ENCODE data around the gene RASL11B. TPM values are rescaled to one million over a fixed set of nuclear protein-coding genes. Genes with fewer than 3 reads are reported as not detected.

The RASL11B gene
- total RNA-seq, 2 donors from 2014 or later = 1.3 to 1.8 TPM

GRCh38 chr4:52869656-52870055 is 7.5 kb downstream of the RASL11B start:
- H3K36me3 ChIP-seq (replicated peaks in 1 of 2; ENCODE audit: insufficient read depth in 1 of 2, low read depth in 2 of 2) = no peaks in the 10 kb centered on the region
- H3K27me3 ChIP-seq = no peaks in the 10 kb centered on the region
- H3K4me3 ChIP-seq = no peak overlapping the region
- 94 to 100% methylated on average over 1 of the region's 1 CpG for WGBS, 2 donors
- ATAC-seq (no peak), DNase-seq (no peak)
- intact Hi-C loops (cut with DNase I) = no loop called here
- H3K9me3 ChIP-seq = no peaks in the 10 kb centered on the region
- H3K4me1 ChIP-seq = peaks cover 5% of the 10 kb centered on the region
- no peak overlapping the region for H3K27ac ChIP-seq
- TF ChIP-seq CTCF (IDR thresholded peaks at IDR 0.05) (no peak), POLR2A (IDR thresholded peaks at IDR 0.05) (no peak)

DNA sequence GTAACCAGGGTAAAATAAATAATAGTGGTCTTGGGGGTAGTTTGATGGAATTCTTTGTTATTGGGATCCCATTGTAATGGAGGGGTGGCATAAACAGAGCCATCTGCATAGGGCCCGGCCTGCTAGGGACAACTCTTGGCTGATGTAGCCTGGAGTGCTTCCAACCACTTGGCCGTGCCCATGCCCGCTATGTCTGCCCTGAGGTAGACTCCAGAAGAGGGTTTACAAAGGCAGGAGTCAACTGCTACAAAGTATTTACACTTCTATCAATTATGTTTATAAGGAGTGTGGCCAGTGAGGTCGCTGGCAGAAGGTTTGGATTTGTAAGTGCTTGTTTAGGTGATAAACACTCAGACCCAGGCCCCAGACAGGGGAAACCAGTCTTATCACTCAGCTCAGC is 8.1 kb downstream of the RASL11B start:
- 77 to 84% methylated on average over 4 of the region's 4 CpGs for WGBS, 2 donors
- Histone ChIP-seq H3K36me3 (replicated peaks in 1 of 2; ENCODE audit: insufficient read depth in 1 of 2, low read depth in 2 of 2) (no peaks in the 10 kb centered on the region), H3K27me3 (no peaks in the 10 kb centered on the region), H3K27ac (no peak overlapping the region), H3K4me3 (no peak overlapping the region), H3K9me3 (no peaks in the 10 kb centered on the region), H3K4me1 (peaks cover 5% of the 10 kb centered on the region)
- no peak for ATAC-seq
- DNase-seq = no peak
- intact Hi-C loops (cut with DNase I) = no loop called here
- TF ChIP-seq CTCF (IDR thresholded peaks at IDR 0.05) (no peak), POLR2A (IDR thresholded peaks at IDR 0.05) (no peak)

DNA sequence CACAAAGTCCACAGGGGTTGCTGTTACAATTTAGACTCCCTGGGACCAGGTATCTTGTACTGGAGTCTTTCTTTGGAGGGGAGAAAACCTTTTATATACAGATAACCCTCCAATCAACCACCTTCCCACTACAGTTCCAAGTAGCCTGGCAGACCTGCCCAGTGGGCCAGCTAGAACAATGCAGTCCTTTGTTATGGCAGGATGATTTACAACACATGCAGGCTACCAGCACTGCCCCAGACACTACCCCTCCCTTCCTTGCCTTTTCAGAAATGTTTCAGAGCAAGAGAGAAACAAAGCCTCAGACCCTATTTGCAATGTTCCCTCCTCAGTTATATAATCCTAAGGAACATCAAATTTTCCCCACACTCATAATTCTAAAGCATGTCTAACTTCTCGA is 11.1 kb downstream of the RASL11B start:
- Histone ChIP-seq H3K4me1 (no peaks in the 10 kb centered on the region), H3K27me3 (no peaks in the 10 kb centered on the region), H3K36me3 (replicated peaks in 1 of 2; ENCODE audit: insufficient read depth in 1 of 2, low read depth in 2 of 2) (no peaks in the 10 kb centered on the region), H3K4me3 (no peak overlapping the region), H3K27ac (peak overlapping the region in 3 of 4 donors; percentile 39 to 67 (median 52)), H3K9me3 (no peaks in the 10 kb centered on the region)
- TF ChIP-seq CTCF (IDR thresholded peaks at IDR 0.05) (no peak), POLR2A (IDR thresholded peaks at IDR 0.05) (no peak)
- peak in 3 of 4 donors; percentile 34 to 47 (median 38) for DNase-seq
- peak; percentile 86 for ATAC-seq
- intact Hi-C loops (cut with DNase I) = no loop called here
- WGBS, 2 donors = 62 to 82% methylated on average over 1 of the region's 1 CpG

GRCh38 chr4:52873861-52874343 is 11.8 kb downstream of the RASL11B start:
- TF ChIP-seq POLR2A (IDR thresholded peaks at IDR 0.05) = no peak
- no peak for TF ChIP-seq CTCF (IDR thresholded peaks at IDR 0.05)
- no peaks in the 10 kb centered on the region for H3K9me3 ChIP-seq
- 61 to 74% methylated on average over 10 of the region's 10 CpGs for WGBS, 2 donors
- H3K4me3 ChIP-seq = no peak overlapping the region
- peak; percentile 74 for ATAC-seq
- H3K27ac ChIP-seq = peak overlapping the region in 3 of 4 donors; percentile 39 to 67 (median 52)
- intact Hi-C loops (cut with DNase I) = no loop called here
- H3K27me3 ChIP-seq = no peaks in the 10 kb centered on the region
- no peaks in the 10 kb centered on the region for H3K36me3 ChIP-seq (replicated peaks in 1 of 2; ENCODE audit: insufficient read depth in 1 of 2, low read depth in 2 of 2)
- H3K4me1 ChIP-seq = no peaks in the 10 kb centered on the region
- DNase-seq = peak in 2 of 4 donors; percentile 10 to 15

DNA sequence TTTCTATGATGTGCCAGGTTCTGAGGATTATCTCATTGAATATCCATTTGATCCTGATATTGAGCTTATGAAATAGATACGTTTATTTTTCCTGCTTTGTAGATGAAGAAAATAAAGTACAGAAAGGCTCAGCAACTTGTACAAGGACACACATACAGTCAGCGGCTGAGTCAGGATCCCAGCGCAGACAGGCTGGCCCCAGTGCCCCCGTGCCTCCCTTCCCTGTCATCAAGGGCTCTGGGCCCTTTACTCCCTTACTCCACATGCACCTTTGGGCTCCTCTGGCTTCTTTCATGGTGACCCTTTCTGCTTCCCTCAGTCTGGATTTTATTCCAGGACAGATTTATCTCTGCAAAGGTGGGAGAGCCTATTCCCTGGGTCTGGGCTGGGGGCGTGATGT is 12.8 kb downstream of the RASL11B start:
- Histone ChIP-seq H3K36me3 (replicated peaks in 1 of 2; ENCODE audit: insufficient read depth in 1 of 2, low read depth in 2 of 2) (no peaks in the 10 kb centered on the region), H3K9me3 (no peaks in the 10 kb centered on the region), H3K4me1 (no peaks in the 10 kb centered on the region), H3K4me3 (no peak overlapping the region), H3K27ac (no peak overlapping the region), H3K27me3 (no peaks in the 10 kb centered on the region)
- TF ChIP-seq CTCF (IDR thresholded peaks at IDR 0.05) (no peak), POLR2A (IDR thresholded peaks at IDR 0.05) (no peak)
- intact Hi-C loops (cut with DNase I) = no loop called here
- ATAC-seq (no peak), DNase-seq (no peak)
- 93 to 96% methylated on average over 5 of the region's 5 CpGs for WGBS, 2 donors
